Measurements from ENCODE around the gene LRFN5. TPM values are rescaled to one million over a fixed set of nuclear protein-coding genes. Genes with fewer than 3 reads are reported as not detected.

Gene LRFN5
- total and polyA plus RNA-seq, 2 of the 8 experiments (the other 6 are each of a cell fraction or from before 2014, with no cell fraction given): 0.85 to 4.7 TPM

GRCh38 chr14:41641690-41642089 is 35.0 kb downstream of the LRFN5 start:
- no peak for FAIRE-seq
- Histone ChIP-seq H3K4ac (replicated peaks; ENCODE audit: insufficient read length, low read depth, low read length) (no peak overlapping the region), H3K27ac (ENCODE audit: low read depth, low read length) (no peak overlapping the region)
- TF ChIP-seq TBP (IDR thresholded peaks at IDR 0.05; ENCODE audit: low read depth, low read length): no peak
- TF ChIP-seq GTF2F1 (IDR thresholded peaks at IDR 0.05; ENCODE audit: borderline replicate concordance, low read depth, low read length): no peak
- TF ChIP-seq SIN3A (conservative IDR thresholded peaks at IDR 0.05 in 1 of 2, IDR thresholded peaks at IDR 0.05 in 1 of 2; ENCODE audit: low read depth in 1 of 2, low read length in 2 of 2): no peak
- TF ChIP-seq TAF7 (optimal IDR thresholded peaks at IDR 0.05; ENCODE audit: borderline replicate concordance, low read depth, low read length): no peak
- no peak for TF ChIP-seq MAX (IDR thresholded peaks at IDR 0.05)

More at GRCh38 chr14:41641690-41642089, 35.0 kb downstream of the LRFN5 start:
- no peaks in the 10 kb centered on the region for H4K20me1 ChIP-seq (replicated peaks in 1 of 2; ENCODE audit: control insufficient read depth in 1 of 2, insufficient read depth in 2 of 2, low read length in 2 of 2)
- no peak overlapping the region for H3K4me3 ChIP-seq (ENCODE audit: extremely low read depth in 1 of 4, insufficient read depth in 2 of 4, low read depth in 3 of 4, low read length in 4 of 4)
- no peak overlapping the region for H3K4me2 ChIP-seq (ENCODE audit: insufficient read depth in 1 of 2, low read depth in 2 of 2, low read length in 2 of 2)
- H2AFZ ChIP-seq (ENCODE audit: low read length): no peak overlapping the region
- H3K79me1 ChIP-seq (ENCODE audit: low read depth, low read length): no peaks in the 10 kb centered on the region
- ChIA-PET POLR2A (ENCODE audit: partially characterized antibody) (interaction anchor here (0.7 kb wide), 1 partner anchor 33 kb away, joined by 3 read pairs; no protein-coding TSS in a partner anchor), CTCF (ENCODE audit: partially characterized antibody) (no interaction called here)
- no peaks in the 10 kb centered on the region for H3K36me3 ChIP-seq (ENCODE audit: control insufficient read depth in 2 of 4, insufficient read depth in 4 of 4, low read length in 3 of 4)
- no peaks in the 10 kb centered on the region for H3K23me2 ChIP-seq (ENCODE audit: low read depth, low read length)
- no peak for DNase-seq (ENCODE audit: low read depth in 1 of 2, low spot score in 2 of 2)
- no peak overlapping the region for H3K56ac ChIP-seq (replicated peaks; ENCODE audit: insufficient read length, low read depth, low read length)
- H3K27me3 ChIP-seq (replicated peaks in 1 of 4; ENCODE audit: control insufficient read depth in 3 of 4, extremely low read depth in 1 of 4, insufficient read depth in 3 of 4, low read length in 3 of 4): no peaks in the 10 kb centered on the region
- no peak overlapping the region for H3K18ac ChIP-seq (ENCODE audit: extremely low read depth, low read length)
- H3K23ac ChIP-seq (ENCODE audit: insufficient read length): no peak overlapping the region
- no peak overlapping the region for H3K14ac ChIP-seq (ENCODE audit: insufficient read length)
- H3K4me1 ChIP-seq (replicated peaks in 1 of 4; ENCODE audit: control insufficient read depth in 3 of 4, insufficient read depth in 4 of 4, low read length in 3 of 4): peaks cover 0 to 6% (median under 1%) of the 10 kb centered on the region in 4 experiments; a peak in 3 of 7 replicates
- no peak overlapping the region for H2BK20ac ChIP-seq (ENCODE audit: low read length)
- no peak overlapping the region for H2BK5ac ChIP-seq (ENCODE audit: low read depth, low read length)
- no peak overlapping the region for H4K5ac ChIP-seq (ENCODE audit: insufficient read length, low read depth, low read length)
- H4K8ac ChIP-seq (ENCODE audit: extremely low read depth, insufficient read depth, low read length): no peak overlapping the region
- H3K9ac ChIP-seq (replicated peaks in 1 of 4; ENCODE audit: extremely low read depth in 1 of 4, low read depth in 3 of 4, low read length in 3 of 4): no peak overlapping the region
- 81% methylated on average over 1 of the region's 1 CpG; no CpG with 5 or more reads in 1 of the 2 experiments for WGBS, 2 experiments (ENCODE audit: extremely low coverage in 1 of 2, insufficient coverage in 1 of 2, insufficient read length in 1 of 2, insufficient replicate concordance in 2 of 2, low coverage in 1 of 2, low lambda C conversion rate in 2 of 2, missing lambda C conversion rate in 1 of 2)
- H2BK120ac ChIP-seq (replicated peaks; ENCODE audit: low read depth, low read length): no peak overlapping the region
- H2AK5ac ChIP-seq (ENCODE audit: low read depth, low read length): no peak overlapping the region
- H2BK12ac ChIP-seq (ENCODE audit: low read depth, low read length): no peak overlapping the region
- no peaks in the 10 kb centered on the region for H3K79me2 ChIP-seq (ENCODE audit: control insufficient read depth in 1 of 2, insufficient read depth in 2 of 2, low read length in 2 of 2)
- H2BK15ac ChIP-seq (ENCODE audit: low read length): no peak overlapping the region
- H4K91ac ChIP-seq (replicated peaks; ENCODE audit: insufficient read length, low read length): no peak overlapping the region
- no peaks in the 10 kb centered on the region for H3K9me3 ChIP-seq (ENCODE audit: insufficient read depth in 2 of 2, low read depth in 1 of 2, low read length in 1 of 2)

Data from H1 (cell line).